ENCODE measurements around the gene BPIFA2.

GRCh38 chr20:33176101-33176500, 8.1 kb downstream of the BPIFA2 start:
- no peak for TF ChIP-seq POLR2A (IDR thresholded peaks at IDR 0.05)
- TF ChIP-seq CTCF (IDR thresholded peaks at IDR 0.05 in 4 of 5, conservative IDR thresholded peaks at IDR 0.05 in 1 of 5), result no peak
